Eye (tissue), 1 donor: ENCODE data around the gene FAM25G.
"Not testable (repeated sequence)": the region's sequence is repeated elsewhere in the genome, so short reads cannot be mapped to it uniquely, and the experiment has no call there.

Experiments
- DNase-seq: peaks from one replicate; pipeline ENCODE4 v3.0.0-alpha.2; 2015

The FAM25G gene

DNA sequence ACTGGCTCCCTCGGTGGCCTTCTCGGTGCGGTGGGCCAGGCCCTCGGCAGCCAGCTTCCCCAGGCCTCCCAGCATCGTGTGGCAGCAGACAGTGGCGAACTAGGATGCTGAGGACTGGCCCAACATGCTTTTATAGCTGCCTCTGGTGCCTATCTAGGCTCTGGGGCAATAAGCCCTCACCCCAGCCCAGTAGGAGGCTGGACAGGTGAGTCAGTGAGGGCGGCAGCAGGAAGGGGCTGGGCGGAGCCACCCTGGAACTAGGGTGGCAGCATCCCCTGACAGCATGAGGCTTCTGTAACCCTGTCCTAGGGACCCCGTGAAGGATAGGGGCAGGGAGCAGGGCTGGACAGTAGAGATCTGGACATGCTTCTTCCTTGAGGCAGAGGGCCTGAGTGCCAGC is at the start of gene FAM25G:
Gene FAM25G (minus strand): TSS at position 101 of the 400 bp plus-strand sequence. CDS start 26 bp downstream, at position 75.
- not testable (repeated sequence) for DNase-seq

DNA sequence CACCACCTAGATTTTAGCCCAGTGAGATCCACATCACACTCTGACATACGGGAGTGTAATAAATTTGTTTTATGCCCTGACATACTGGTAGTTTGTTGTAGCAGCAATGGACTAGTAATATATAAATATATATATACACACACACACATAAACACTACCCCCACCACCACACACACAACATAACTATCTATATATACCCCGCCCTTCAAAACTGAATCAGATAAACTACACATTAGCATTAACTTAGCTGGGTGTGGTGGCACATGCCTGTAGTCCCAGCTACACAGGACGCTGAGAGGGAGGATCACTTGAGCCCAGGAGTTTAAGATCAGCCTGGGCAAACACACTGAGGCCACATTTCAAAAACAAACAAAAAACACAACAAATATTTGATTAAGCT is 44.9 kb upstream of the FAM25G start:
- DNase-seq: not testable (repeated sequence)

DNA sequence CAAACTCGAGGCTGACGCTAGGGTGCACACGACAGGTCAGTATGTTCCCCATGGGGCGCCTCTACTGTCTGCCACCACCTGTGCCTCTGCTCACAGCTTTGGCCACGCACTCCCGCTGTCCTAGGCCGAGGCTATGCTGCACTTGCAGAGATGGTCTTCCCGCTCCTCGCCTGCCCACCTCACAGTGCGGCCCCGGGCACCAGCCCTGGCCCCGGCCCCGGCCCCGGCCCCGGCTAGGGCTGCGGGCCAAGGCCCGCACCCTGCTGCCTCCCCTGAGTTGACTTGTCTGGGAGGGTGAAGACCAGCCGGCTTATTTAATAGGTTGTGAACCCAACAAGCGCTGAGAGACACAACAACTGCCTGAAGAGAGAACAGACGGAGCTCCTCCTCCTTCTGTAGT is 32.0 kb upstream of the FAM25G start, which contains the start of gene AGAP9:
Gene AGAP9 (minus strand): TSS at position 164 of the 400 bp plus-strand sequence. CDS start 112 bp downstream, at position 52.
- not testable (repeated sequence) for DNase-seq

DNA sequence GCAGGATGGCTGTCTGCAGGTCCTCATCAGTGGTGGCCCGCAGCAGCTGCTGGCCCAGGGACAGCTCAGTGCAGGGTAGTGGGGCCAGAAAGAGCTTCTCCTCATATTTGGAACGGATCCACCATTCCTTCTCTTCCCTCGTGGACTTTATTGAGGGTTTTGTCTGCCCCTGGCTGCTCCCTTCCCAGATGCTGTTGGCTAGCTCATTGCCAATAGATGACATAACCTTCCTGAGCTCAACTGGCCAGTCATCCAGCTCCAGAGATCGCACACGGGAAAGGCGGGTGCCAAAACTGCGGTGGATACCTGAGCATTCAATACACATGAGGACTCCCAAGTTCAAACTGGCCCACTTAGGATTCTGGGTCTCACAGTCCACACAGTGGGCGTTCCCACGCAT is 10.8 kb upstream of the FAM25G start:
- not testable (repeated sequence) for DNase-seq

GRCh38 chr10:47494226-47494625 is 2.7 kb upstream of the FAM25G start:
- not testable (repeated sequence) for DNase-seq

DNA sequence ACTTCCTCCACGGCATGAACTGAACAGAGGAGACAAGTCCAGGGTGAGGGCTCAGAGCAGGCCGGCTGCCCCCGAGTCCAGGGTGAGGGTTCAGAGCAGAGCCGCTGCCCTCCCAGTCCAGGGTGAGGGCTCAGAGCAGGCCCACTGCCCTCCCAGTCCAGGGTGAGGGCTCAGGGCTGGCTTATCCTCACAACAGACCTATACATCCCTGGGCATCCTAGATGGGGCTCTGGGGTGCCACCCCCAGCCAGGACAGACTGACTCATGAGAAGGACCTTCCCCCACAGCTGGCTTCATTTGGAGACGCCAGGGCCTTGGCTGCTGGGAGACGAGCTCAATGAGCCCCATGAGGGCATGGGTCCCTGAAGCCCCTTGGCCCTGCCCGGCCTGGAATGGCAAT is 1.9 kb downstream of the FAM25G start:
- DNase-seq: not testable (repeated sequence)

DNA sequence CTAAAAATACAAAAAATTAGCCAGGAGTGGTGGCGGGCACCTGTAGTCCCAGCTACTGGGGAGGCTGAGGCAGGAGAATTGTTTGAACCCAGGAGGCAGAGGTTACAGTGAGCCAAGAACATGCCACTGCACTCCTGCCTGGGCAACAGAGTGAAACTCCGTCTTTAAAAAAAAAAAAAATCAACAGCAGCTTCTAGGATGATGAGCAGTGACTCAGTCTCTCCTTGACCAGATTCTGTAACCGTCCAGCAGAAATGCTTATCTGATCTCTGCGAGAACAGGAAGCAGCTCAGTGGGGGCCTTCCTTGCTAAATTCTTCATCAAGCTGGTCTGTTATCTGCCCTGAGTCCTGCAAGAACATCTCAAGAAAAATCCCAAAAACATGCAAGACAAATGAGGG is 5.6 kb downstream of the FAM25G start:
- not testable (repeated sequence) for DNase-seq

DNA sequence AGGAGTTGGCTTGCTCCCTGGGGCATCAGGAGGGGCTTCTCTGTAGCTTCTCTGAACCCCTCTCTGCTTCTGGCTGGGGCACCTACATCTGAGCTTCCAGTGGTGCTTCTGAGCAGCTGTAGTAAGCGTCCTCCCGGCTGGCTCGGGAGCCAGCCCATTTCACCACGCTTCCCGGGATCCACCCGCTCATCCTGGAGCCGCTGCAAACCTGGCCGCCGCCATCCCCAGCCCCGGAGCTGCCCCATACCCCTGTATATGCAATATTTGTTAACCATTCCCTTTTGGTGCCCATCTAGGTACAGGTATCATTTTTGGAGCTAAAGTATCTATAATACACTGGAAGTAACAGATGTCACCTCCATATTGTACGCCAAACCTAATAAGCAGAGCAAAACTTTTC is 6.7 kb downstream of the FAM25G start:
- DNase-seq: not testable (repeated sequence)

DNA sequence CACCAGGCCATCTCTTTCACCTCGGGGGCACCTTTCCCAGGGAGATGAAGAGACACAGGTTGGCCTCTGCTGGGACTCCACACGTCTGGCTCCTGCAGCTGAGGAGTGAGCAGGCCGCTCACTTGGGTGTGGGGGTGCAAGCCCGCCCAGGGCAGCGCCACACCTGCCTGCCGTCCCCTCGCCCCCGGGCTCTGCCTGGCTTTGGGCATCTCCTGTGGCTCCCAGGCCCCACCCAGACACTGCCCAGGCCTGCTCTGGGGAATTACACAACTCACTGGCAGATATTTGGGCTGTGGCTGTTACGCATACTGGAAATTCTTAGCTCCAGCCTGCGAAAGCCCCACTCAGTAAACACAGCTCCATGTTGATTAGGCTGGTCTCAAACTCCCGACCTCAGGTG is 7.6 kb downstream of the FAM25G start, which contains the start of gene ANXA8:
Gene ANXA8 (minus strand): TSS at position 193 of the 400 bp plus-strand sequence. CDS start 182 bp downstream, at position 11.
- not testable (repeated sequence) for DNase-seq

GRCh38 chr10:47482367-47482766 is 9.1 kb downstream of the FAM25G start:
- DNase-seq: not testable (repeated sequence)

GRCh38 chr10:47481768-47482181 is 9.7 kb downstream of the FAM25G start:
- DNase-seq: not testable (repeated sequence)

- not testable (repeated sequence) for DNase-seq
Observed at GRCh38 chr10:47481182-47481766, 10.2 kb downstream of the FAM25G start.

- DNase-seq: not testable (repeated sequence)
Observed at GRCh38 chr10:47480133-47480532, 11.4 kb downstream of the FAM25G start.

DNA sequence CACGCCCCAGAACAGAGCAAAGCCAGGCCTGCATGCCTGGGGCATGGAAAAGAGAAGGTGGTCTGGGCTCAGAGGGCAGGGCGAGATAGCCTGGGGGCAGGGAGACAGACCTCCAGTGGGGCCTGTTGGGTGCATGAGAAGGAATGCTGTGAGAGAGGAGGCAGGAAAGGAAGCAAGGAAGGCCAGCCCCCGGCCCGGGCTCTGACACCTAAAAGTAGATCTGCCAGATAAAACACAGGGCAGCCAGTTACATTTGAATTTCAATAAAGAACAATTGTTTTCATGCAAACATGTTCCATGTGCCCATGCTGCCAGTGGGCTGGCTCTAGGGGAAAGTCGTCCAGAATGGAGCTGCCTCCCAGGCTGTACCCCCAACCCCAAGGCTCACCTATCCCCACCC is 13.4 kb downstream of the FAM25G start:
- DNase-seq: not testable (repeated sequence)

DNA sequence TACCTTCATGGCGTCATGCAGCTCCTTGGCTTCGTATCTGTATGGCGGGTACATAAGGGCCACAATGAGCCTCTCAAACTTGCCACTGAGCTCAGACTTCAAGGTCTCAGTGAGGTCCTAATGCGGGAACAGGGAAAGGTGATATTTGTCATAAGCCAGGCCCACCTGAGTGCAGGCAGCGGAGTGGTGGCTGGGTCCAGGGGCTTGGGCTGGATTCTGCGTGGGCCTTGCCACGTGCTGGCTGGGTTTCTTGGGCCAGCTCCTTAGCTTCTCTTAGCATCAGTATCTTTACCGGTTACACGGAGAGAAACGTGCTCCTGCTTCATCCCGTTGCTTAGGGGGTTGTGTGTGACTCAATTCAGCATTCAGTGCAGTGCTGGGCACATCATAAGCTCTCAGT is 14.4 kb downstream of the FAM25G start:
- not testable (repeated sequence) for DNase-seq

DNA sequence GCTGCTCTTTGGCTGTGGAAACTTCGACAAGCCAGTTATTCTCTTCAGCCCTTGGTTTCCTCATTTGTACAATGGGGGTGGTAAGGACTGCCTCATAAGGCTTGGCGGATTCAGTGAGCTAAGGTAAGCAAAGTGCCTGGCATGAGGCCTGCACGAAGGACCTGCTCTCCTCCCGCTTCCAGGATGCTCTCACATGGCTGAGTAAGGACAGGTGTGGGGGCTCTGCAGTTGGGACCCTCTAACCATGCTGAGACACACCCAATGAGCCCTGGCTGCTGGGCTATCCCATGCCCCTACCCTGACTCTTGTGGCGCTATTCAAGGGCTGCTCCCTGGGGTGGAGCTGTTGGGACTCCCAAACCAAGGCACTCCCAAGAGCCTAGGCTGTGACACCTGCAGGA is 16.4 kb downstream of the FAM25G start:
- not testable (repeated sequence) for DNase-seq

GRCh38 chr10:47473516-47473915 is 18.0 kb downstream of the FAM25G start:
- not testable (repeated sequence) for DNase-seq

DNA sequence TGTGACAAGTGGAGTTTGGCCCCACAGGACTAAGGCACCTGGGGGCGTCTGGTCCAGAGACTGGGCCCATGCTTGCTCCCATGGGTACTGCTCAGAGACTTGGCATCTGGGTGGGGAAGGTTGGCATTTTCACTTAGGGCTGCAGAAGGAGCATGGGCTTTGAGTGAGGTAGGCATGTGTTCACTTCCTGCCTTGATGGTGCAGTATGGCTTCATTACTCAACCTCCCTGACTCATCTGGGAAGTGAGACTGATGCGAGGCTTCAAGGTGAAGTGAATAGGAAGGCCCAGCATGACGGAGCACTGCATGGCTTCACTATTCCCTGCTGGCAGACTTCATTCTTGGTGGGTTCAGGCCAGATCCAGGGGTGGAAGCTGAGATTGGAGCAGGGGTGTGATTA is 18.9 kb downstream of the FAM25G start:
- DNase-seq: not testable (repeated sequence)

DNA sequence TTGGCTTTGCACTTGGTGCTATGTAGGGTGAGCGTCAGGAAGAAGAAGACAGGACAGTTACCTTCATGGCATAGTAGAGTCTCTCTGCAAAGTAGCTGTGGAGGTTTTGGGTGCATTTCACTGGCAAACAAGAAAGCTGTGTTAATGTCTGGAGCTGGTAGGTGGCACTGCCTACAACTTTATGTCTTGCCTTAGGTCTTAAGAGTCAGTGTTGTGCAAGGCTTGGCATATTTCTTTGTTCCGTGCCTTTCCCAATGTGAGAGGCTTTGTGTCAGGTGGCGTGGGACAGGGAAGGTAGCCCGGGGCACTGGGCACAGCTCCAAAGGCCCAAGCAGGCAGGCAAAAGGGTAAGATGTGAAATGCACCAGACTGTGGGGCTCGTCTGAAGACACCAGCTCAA is 19.4 kb downstream of the FAM25G start:
- not testable (repeated sequence) for DNase-seq

GRCh38 chr10:47468731-47469528 is 22.6 kb downstream of the FAM25G start:
- DNase-seq: not testable (repeated sequence)

- DNase-seq: not testable (repeated sequence)
Observed at GRCh38 chr10:47467957-47468356, 23.5 kb downstream of the FAM25G start.

DNA sequence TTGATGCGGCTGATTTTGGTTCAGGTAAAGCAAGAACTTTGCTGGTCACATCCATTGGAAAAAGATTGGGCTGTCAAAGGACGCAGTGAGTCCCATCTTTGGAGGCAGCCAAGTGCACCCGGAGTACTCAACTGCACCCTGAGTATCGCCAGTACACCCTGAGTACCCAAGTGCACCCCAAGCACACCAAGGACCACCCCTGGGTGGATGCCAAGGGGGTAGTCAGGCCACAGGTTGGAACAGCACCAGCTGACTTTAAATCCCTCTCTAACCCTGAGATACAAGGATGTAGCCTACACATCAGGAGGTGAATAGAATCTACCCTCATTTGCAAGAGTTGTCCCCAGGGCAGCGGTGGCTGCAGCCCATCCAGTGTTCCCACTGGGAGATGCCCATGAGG is 24.0 kb downstream of the FAM25G start:
- not testable (repeated sequence) for DNase-seq

- not testable (repeated sequence) for DNase-seq
Observed at GRCh38 chr10:47465216-47465917, 26.1 kb downstream of the FAM25G start.
